Measurements from ENCODE around the gene CDC42BPG. TPM values are rescaled to one million over a fixed set of nuclear protein-coding genes. Genes with fewer than 3 reads are reported as not detected.

The CDC42BPG gene
- total and polyA plus RNA-seq, 9 of the 15 experiments (the other 6 are each of a cell fraction or from before 2014, with no cell fraction given): 0.04 to 8.8 (median 2.1) TPM

- TF ChIP-seq ZEB2 (IDR thresholded peaks at IDR 0.05): peak; percentile 87
- TF ChIP-seq HMBOX1 (IDR thresholded peaks at IDR 0.05): peak; percentile 82; the same call in 1 of the 2 replicates
- TF ChIP-seq ELF2 (CRISPR knock-in tag; IDR thresholded peaks at IDR 0.05): no peak
- no peak for TF ChIP-seq FOXP4 (CRISPR knock-in tag; IDR thresholded peaks at IDR 0.05; ENCODE audit: borderline replicate concordance)
- TF ChIP-seq ZNF511 (CRISPR knock-in tag; IDR thresholded peaks at IDR 0.05): no peak
- no peak for TF ChIP-seq ZNF133 (CRISPR knock-in tag; IDR thresholded peaks at IDR 0.05)
- TF ChIP-seq ZBTB11 (CRISPR knock-in tag; IDR thresholded peaks at IDR 0.05): peak in 1 of 3 experiments; percentile 74; a peak in 2 of 6 replicates
- TF ChIP-seq ETS1 (conservative IDR thresholded peaks at IDR 0.05; ENCODE audit: control insufficient read depth, low read depth, low read length): 0 out of 2 replicates have a peak, but pooled peaks have one; percentile 58
- no peak; the same call in 1 of the 2 replicates for TF ChIP-seq ELF4 (CRISPR knock-in tag; IDR thresholded peaks at IDR 0.05)
- TF ChIP-seq TAF1 (IDR thresholded peaks at IDR 0.05; ENCODE audit: control insufficient read depth, extremely low read depth, insufficient read depth, low read length, severe bottlenecking): peak; percentile 27
- no peak for TF ChIP-seq IFI16 (CRISPR knock-in tag; IDR thresholded peaks at IDR 0.05)
- TF ChIP-seq FOXK2 (conservative IDR thresholded peaks at IDR 0.05 in 1 of 2, IDR thresholded peaks at IDR 0.05 in 1 of 2; ENCODE audit: low read depth in 2 of 2): peak; percentile 15 to 61; a peak in 1 of 4 replicates
- 0 out of 2 replicates have a peak, but pooled peaks have one; percentile 20 for TF ChIP-seq POLR2G (IDR thresholded peaks at IDR 0.05; ENCODE audit: low read depth, low read length)
- no peak; the same call in 1 of the 2 replicates for TF ChIP-seq ZBTB9 (CRISPR knock-in tag; IDR thresholded peaks at IDR 0.05)
Measured at GRCh38 chr11:64888729-64889511, 44.5 kb upstream of the CDC42BPG start (continued).

All from K562 (cell line).